ENCODE results near the gene IL17RA. TPM values are rescaled to one million over a fixed set of nuclear protein-coding genes. Genes with fewer than 3 reads are reported as not detected.
A peak's percentile ranks its signal among the peaks of the same experiment; 100 is the strongest.

IL17RA gene
- total and polyA plus RNA-seq, 10 donors = 2.9 to 100 (median 43.2) TPM

- peak overlapping the region in 3 of 8 donors; percentile 10 to 48 (median 19) for H3K4me3 ChIP-seq
- peaks cover 2 to 97% (median 82%) of the 10 kb centered on the region in 6 donors for H3K36me3 ChIP-seq
- TF ChIP-seq POLR2A (IDR thresholded peaks at IDR 0.05) (no peak), POLR2AphosphoS5 (IDR thresholded peaks at IDR 0.05) (peak in 1 of 3 donors; percentile 7), CTCF (IDR thresholded peaks at IDR 0.05 in 8 of 11, conservative IDR thresholded peaks at IDR 0.05 in 3 of 11) (peak in 5 of 11 experiments; percentile 2 to 48 (median 28))
- peaks cover 0 to 92% (median 32%) of the 10 kb centered on the region in 6 donors for H3K4me1 ChIP-seq
- 68 to 79% (median 77%) methylated on average over 12 of the region's 12 CpGs for WGBS, 5 donors
- H3K27me3 ChIP-seq (replicated peaks in 1 of 7) = no peaks in the 10 kb centered on the region
- peak; percentile 82 for DNase-seq
- intact Hi-C loops (cut with DNase I; ENCODE audit: low total_unique reads) = no loop called here
- peak overlapping the region; percentile 13 to 94 (median 77) for H3K27ac ChIP-seq
- H3K9me3 ChIP-seq = no peaks in the 10 kb centered on the region
Observed at GRCh38 chr22:17106161-17106784, 21.5 kb downstream of the IL17RA start.

GRCh38 chr22:17106785-17107546 lies 22.2 kb downstream of the IL17RA start:
- intact Hi-C loops (cut with DNase I; ENCODE audit: low total_unique reads) = no loop called here
- peak; percentile 86 for DNase-seq

GRCh38 chr22:17107547-17107810 lies 22.7 kb downstream of the IL17RA start:
- Histone ChIP-seq H3K36me3 (peaks cover 2 to 97% (median 69%) of the 10 kb centered on the region in 6 donors), H3K9me3 (no peaks in the 10 kb centered on the region), H3K4me3 (peak overlapping the region in 2 of 8 donors; percentile 19 to 48), H3K27ac (peak overlapping the region in 7 of 8 donors; percentile 67 to 94 (median 81)), H3K4me1 (peaks cover 0 to 92% (median 29%) of the 10 kb centered on the region in 6 donors), H3K27me3 (replicated peaks in 1 of 7) (no peaks in the 10 kb centered on the region)
- intact Hi-C loops (cut with DNase I; ENCODE audit: low total_unique reads) = no loop called here
- DNase-seq = peak; percentile 74
- WGBS, 5 donors = 63 to 88% (median 82%) methylated on average over 6 of the region's 6 CpGs
- TF ChIP-seq POLR2A (IDR thresholded peaks at IDR 0.05) = no peak
- TF ChIP-seq POLR2AphosphoS5 (IDR thresholded peaks at IDR 0.05) = peak in 1 of 3 donors; percentile 21
- TF ChIP-seq CTCF (IDR thresholded peaks at IDR 0.05 in 8 of 11, conservative IDR thresholded peaks at IDR 0.05 in 3 of 11) = no peak

More at GRCh38 chr22:17106785-17107546, 22.2 kb downstream of the IL17RA start:
- Histone ChIP-seq H3K27me3 (replicated peaks in 1 of 7) (no peaks in the 10 kb centered on the region), H3K9me3 (no peaks in the 10 kb centered on the region), H3K27ac (peak overlapping the region in 7 of 8 donors; percentile 67 to 94 (median 81)), H3K36me3 (peaks cover 2 to 97% (median 75%) of the 10 kb centered on the region in 6 donors), H3K4me1 (peaks cover 0 to 92% (median 31%) of the 10 kb centered on the region in 6 donors), H3K4me3 (peak overlapping the region in 3 of 8 donors; percentile 10 to 48 (median 19))
- 13 to 60% (median 39%) methylated on average over 15 of the region's 15 CpGs for WGBS, 5 donors
- TF ChIP-seq CTCF (IDR thresholded peaks at IDR 0.05 in 8 of 11, conservative IDR thresholded peaks at IDR 0.05 in 3 of 11) (peak in 2 of 11 experiments; percentile 0 to 4), POLR2A (IDR thresholded peaks at IDR 0.05) (no peak), POLR2AphosphoS5 (IDR thresholded peaks at IDR 0.05) (peak in 1 of 3 donors; percentile 70)
